Measurements from ENCODE around the gene WDR43.

Gene WDR43

DNA sequence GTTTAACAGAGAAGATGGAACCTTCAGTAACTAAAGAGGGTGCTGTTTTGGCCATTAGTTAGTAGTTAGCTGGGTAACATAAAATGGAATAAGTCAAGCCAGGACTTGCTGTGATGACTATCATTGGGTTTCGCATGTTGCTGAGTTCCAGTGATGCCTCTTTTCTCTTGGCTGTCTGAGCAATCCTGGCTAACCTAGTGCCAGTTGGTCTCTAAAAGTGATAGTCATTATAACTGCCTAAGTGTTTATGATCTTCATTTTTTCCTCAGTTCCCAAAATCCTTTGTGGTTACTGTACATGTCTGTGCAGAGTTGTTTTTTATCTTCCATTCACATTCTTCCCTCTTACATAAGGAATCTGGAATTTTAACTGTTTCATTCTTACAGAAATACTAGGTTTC lies 33.4 kb downstream of the WDR43 start:
- H3K4me3 ChIP-seq (ENCODE audit: control insufficient read depth, low read depth, low read length): no peak overlapping the region

DNA sequence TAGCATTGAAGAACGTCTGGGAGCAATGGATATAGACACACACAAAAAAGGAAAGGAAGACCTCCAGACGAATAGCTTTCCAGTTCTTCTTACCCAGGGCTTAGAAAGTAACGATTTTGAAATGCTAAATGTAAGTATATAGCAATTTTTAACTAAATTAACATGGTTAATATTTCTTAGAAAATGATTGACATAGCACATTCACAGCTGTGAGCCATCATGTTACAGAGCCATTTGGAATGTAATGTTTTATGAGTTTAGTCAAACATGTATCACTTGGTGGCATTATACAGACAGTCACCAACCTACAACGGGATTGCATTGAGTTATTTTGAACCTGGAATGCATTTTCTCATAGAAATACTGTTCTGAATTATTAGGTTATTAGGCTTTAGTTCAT lies 35.1 kb downstream of the WDR43 start:
- no peak for DNase-seq (ENCODE audit: low read depth)
- no peak overlapping the region for H3K4me3 ChIP-seq (ENCODE audit: control insufficient read depth, low read depth, low read length)
- TF ChIP-seq, protein P1, sequence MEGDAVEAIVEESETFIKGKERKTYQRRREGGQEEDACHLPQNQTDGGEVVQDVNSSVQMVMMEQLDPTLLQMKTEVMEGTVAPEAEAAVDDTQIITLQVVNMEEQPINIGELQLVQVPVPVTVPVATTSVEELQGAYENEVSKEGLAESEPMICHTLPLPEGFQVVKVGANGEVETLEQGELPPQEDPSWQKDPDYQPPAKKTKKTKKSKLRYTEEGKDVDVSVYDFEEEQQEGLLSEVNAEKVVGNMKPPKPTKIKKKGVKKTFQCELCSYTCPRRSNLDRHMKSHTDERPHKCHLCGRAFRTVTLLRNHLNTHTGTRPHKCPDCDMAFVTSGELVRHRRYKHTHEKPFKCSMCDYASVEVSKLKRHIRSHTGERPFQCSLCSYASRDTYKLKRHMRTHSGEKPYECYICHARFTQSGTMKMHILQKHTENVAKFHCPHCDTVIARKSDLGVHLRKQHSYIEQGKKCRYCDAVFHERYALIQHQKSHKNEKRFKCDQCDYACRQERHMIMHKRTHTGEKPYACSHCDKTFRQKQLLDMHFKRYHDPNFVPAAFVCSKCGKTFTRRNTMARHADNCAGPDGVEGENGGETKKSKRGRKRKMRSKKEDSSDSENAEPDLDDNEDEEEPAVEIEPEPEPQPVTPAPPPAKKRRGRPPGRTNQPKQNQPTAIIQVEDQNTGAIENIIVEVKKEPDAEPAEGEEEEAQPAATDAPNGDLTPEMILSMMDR (conservative IDR thresholded peaks at IDR 0.05; ENCODE audit: control insufficient read depth, insufficient read depth, low read depth, low read length): no peak

More for the DNA sequence above, 33.4 kb downstream of the WDR43 start:
- no peak for DNase-seq (ENCODE audit: low read depth)
- TF ChIP-seq, protein P1 (conservative IDR thresholded peaks at IDR 0.05; ENCODE audit: control insufficient read depth, insufficient read depth, low read depth, low read length): no peak

DNA sequence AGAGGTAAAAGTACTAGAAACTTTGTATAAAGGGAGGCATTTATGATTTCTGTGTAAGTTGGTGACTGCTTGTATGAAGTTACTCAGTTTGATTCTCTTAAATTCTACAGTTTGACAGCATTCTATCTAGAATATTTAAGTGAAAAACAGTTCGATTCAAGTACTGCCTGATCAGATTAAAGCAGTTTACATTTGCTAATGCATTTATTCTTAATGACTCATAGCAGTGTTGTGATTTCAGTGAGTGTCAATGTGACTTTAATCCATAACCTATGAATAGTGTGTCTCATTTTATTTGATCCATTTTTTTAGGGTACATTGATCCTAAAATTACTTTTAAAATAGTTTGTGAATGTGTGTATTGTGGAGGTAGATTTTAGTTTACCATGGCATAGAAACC lies 35.7 kb downstream of the WDR43 start:
- DNase-seq (ENCODE audit: low read depth): no peak
- no peak overlapping the region for H3K4me3 ChIP-seq (ENCODE audit: control insufficient read depth, low read depth, low read length)
- TF ChIP-seq, protein P1 (conservative IDR thresholded peaks at IDR 0.05; ENCODE audit: control insufficient read depth, insufficient read depth, low read depth, low read length): no peak

DNA sequence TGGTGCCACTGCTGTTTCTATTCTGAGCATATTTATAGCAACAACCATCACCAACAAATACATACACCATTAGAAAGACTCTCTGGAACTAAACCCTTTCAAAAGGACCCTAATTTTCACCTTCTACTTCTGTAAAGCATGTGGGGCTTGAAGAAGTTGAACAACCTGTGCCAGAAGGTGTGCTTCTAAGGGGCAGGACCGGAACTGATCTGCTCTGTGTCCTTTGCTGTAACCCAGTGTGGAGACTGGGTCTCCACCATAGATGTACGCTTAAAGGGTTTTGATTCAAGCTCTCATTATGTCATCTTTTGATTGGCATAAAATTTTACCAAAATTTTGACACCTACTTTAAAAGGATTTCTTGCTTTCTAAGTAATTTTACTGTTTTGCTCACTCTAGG lies 40.3 kb downstream of the WDR43 start:
- no peak for DNase-seq (ENCODE audit: low read depth)
- H3K4me3 ChIP-seq (ENCODE audit: control insufficient read depth, low read depth, low read length): no peak overlapping the region
- TF ChIP-seq, protein P1 (conservative IDR thresholded peaks at IDR 0.05; ENCODE audit: control insufficient read depth, insufficient read depth, low read depth, low read length): no peak

DNA sequence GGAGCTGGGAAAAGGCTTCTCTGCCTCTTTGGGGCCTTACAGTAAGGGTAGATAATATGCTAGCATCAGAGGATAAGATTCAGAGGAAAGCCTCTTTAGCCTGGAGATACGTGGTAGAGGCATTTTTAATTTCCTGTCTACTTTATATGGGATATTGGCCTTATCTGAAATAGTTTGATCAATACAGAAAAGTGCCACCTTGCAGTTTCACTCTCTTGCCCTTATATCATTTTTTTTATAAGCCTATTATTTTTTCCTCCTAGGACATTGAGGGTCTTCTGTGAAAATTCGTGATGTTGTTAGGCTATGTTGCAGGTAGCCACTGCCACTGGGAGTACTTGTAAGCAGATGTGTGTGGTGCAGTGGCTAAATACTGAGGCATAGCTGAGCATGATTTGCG lies 46.5 kb downstream of the WDR43 start:
- H3K4me3 ChIP-seq (ENCODE audit: control insufficient read depth, low read depth, low read length): no peak overlapping the region
- TF ChIP-seq, protein P1 (conservative IDR thresholded peaks at IDR 0.05; ENCODE audit: control insufficient read depth, insufficient read depth, low read depth, low read length): no peak

DNA sequence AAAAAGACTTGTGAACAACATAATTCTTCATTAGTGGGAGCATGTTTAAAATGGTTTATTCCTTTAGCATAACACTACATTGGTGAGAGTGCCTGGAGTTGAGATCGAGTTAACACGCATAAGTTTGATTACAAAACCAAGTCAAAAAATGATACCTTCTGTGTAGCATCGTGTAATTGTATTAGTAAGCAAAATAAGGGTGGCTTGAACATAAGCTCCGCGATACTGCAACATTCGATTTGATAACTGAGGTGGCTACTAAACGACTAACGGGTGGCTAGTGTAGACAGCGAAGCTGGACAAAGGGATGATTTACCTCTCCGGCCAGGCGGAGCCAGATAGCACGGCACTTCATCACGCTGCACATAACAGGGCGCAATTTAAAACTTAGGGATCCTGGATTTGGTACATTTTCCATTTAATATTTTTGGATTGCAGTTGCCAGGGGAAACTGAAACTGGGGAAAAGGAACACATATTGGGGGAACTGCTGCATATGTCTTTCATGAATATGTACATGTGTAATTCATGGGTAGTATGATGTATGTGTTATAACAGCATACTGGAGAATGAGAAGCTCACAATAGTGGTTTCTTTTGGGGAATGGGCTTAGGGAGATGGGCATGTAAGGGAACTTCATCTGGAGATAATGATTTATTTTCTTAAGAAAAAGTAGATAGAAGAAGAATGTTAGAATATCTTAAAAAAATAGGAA lies 50.2 kb downstream of the WDR43 start:
- no peak for DNase-seq (ENCODE audit: low read depth)
- H3K4me3 ChIP-seq (ENCODE audit: control insufficient read depth, low read depth, low read length): no peak overlapping the region
- TF ChIP-seq, protein P1 (conservative IDR thresholded peaks at IDR 0.05; ENCODE audit: control insufficient read depth, insufficient read depth, low read depth, low read length): no peak

More for the DNA sequence above, 46.5 kb downstream of the WDR43 start:
- DNase-seq (ENCODE audit: low read depth): no peak
